ENCODE results near the gene TOX4.

Gene TOX4

GRCh38 chr14:21501568-21501967 is 24.6 kb downstream of the TOX4 start:
- FAIRE-seq = no peak

GRCh38 chr14:21503376-21503775 is 26.4 kb downstream of the TOX4 start:
- FAIRE-seq = no peak

More at GRCh38 chr14:21501568-21501967, 24.6 kb downstream of the TOX4 start:
- DNase-seq (ENCODE audit: low spot score) = no peak

GRCh38 chr14:21505012-21505553 is 28.1 kb downstream of the TOX4 start:
- FAIRE-seq (no peak), DNase-seq (ENCODE audit: low spot score) (no peak)

More at GRCh38 chr14:21503376-21503775, 26.4 kb downstream of the TOX4 start:
- DNase-seq (ENCODE audit: low spot score) = no peak

- no peak for FAIRE-seq
- no peak for DNase-seq (ENCODE audit: low spot score)
These were observed 29.6 kb downstream of the TOX4 start for GRCh38 chr14:21506557-21506956.

GRCh38 chr14:21509432-21510143 is 32.6 kb downstream of the TOX4 start:
- FAIRE-seq (no peak), DNase-seq (ENCODE audit: low spot score) (no peak)

- DNase-seq (ENCODE audit: low spot score) (peak; percentile 92), FAIRE-seq (no peak)
These were observed 34.0 kb downstream of the TOX4 start, which contains the start of gene METTL3 for GRCh38 chr14:21510735-21511657. METTL3 (minus strand) TSS chr14:21511340; CDS start chr14:21511223, 117 bp downstream.

GRCh38 chr14:21514341-21514740 is 37.3 kb downstream of the TOX4 start:
- no peak for FAIRE-seq
- DNase-seq (ENCODE audit: low spot score) = no peak

GRCh38 chr14:21518725-21519124 is 41.7 kb downstream of the TOX4 start:
- no peak for FAIRE-seq
- DNase-seq (ENCODE audit: low spot score) = no peak

GRCh38 chr14:21520767-21521166 is 43.8 kb downstream of the TOX4 start:
- DNase-seq (ENCODE audit: low spot score) (no peak), FAIRE-seq (no peak)

- no peak for FAIRE-seq
- DNase-seq (ENCODE audit: low spot score) = no peak
These were observed 44.5 kb downstream of the TOX4 start for GRCh38 chr14:21521501-21521900.

- DNase-seq (ENCODE audit: low spot score) = no peak
- FAIRE-seq = no peak
These were observed 46.2 kb downstream of the TOX4 start for GRCh38 chr14:21523203-21523602.

- no peak for FAIRE-seq
- DNase-seq (ENCODE audit: low spot score) = no peak
These were observed 47.8 kb downstream of the TOX4 start for GRCh38 chr14:21524575-21525490.

GRCh38 chr14:21525571-21525961 is 48.6 kb downstream of the TOX4 start:
- DNase-seq (ENCODE audit: low spot score) (peak; percentile 31), FAIRE-seq (no peak)

- FAIRE-seq = no peak
- peak; percentile 88 for DNase-seq (ENCODE audit: low spot score)
These were observed 49.1 kb downstream of the TOX4 start, which contains the start of gene SALL2 for GRCh38 chr14:21525962-21526671. SALL2 (minus strand) TSS chr14:21526346; CDS start chr14:21526127, 219 bp downstream.

- no peak for FAIRE-seq
- no peak for DNase-seq (ENCODE audit: low spot score)
These were observed 49.8 kb downstream of the TOX4 start for GRCh38 chr14:21526672-21527317.

- no peak for DNase-seq (ENCODE audit: low spot score)
- no peak for FAIRE-seq
These were observed 50.3 kb downstream of the TOX4 start for GRCh38 chr14:21527318-21527679.

- no peak for FAIRE-seq
- no peak for DNase-seq (ENCODE audit: low spot score)
These were observed 51.7 kb downstream of the TOX4 start for GRCh38 chr14:21528381-21529348.

GRCh38 chr14:21529515-21529914 is 52.5 kb downstream of the TOX4 start:
- no peak for FAIRE-seq

GRCh38 chr14:21533294-21533693 is 56.3 kb downstream of the TOX4 start:
- DNase-seq (ENCODE audit: low spot score) = no peak
- no peak for FAIRE-seq

More at GRCh38 chr14:21529515-21529914, 52.5 kb downstream of the TOX4 start:
- DNase-seq (ENCODE audit: low spot score) = no peak

Data from urothelium cell line (cell line).